Measurements from ENCODE around the gene SAMD5.

SAMD5 gene

GRCh38 chr6:147509891-147510290 lies 1.4 kb downstream of the SAMD5 start:
- no peak for TF ChIP-seq CTCF (conservative IDR thresholded peaks at IDR 0.05)
- peak overlapping the region; percentile 79 for H3K27ac ChIP-seq

- TF ChIP-seq CTCF (conservative IDR thresholded peaks at IDR 0.05): no peak
- no peak overlapping the region; the same call in 1 of the 2 replicates for H3K27ac ChIP-seq
Measured at GRCh38 chr6:147510929-147511590, 2.6 kb downstream of the SAMD5 start.

GRCh38 chr6:147514831-147515230 lies 6.3 kb downstream of the SAMD5 start:
- TF ChIP-seq CTCF (conservative IDR thresholded peaks at IDR 0.05): no peak
- H3K27ac ChIP-seq: no peak overlapping the region

GRCh38 chr6:147515327-147515726 lies 6.8 kb downstream of the SAMD5 start:
- no peak for TF ChIP-seq CTCF (conservative IDR thresholded peaks at IDR 0.05)

GRCh38 chr6:147522597-147522996 lies 14.1 kb downstream of the SAMD5 start:
- TF ChIP-seq CTCF (conservative IDR thresholded peaks at IDR 0.05): no peak
- H3K27ac ChIP-seq: no peak overlapping the region

More at GRCh38 chr6:147515327-147515726, 6.8 kb downstream of the SAMD5 start:
- no peak overlapping the region for H3K27ac ChIP-seq

- no peak overlapping the region for H3K27ac ChIP-seq
- no peak for TF ChIP-seq CTCF (conservative IDR thresholded peaks at IDR 0.05)
Measured at GRCh38 chr6:147525519-147526209, 17.2 kb downstream of the SAMD5 start.

GRCh38 chr6:147527197-147527596 lies 18.7 kb downstream of the SAMD5 start:
- no peak for TF ChIP-seq CTCF (conservative IDR thresholded peaks at IDR 0.05)
- no peak overlapping the region for H3K27ac ChIP-seq

All from VCaP (cell line).